ENCODE data around the gene CCDC146.

DNA sequence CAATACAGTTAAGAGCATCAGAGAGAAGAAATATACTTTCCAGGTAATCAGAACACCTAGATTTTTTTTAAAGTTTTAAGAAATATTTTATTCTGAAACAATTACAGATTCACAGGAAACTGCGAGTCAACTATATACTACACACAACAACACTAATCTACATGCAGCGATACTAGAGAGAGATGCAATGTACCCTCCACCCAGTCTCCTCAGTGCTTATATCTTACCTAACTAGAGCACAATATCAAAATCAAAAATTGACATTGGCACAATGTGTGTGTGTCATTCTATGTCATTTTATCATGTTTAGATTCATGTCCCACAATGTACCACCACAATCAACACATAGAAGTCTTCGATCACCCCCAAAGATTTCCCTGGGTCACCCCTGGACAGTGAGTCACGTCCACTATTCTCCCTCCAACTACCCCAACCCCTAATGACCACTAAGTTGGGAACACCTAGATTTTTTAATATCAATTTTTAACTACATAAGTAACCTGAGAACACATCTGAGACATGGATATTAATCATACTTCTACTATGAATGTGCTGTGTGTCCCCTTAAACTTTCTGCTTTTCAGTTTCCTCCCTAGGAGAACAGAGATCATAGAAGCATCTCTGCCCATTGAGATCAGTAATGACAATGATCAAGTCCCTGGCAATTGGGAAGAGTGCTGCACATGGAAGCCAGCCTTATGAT, 207.2 kb downstream of the CCDC146 start:
- TF ChIP-seq, protein P1, sequence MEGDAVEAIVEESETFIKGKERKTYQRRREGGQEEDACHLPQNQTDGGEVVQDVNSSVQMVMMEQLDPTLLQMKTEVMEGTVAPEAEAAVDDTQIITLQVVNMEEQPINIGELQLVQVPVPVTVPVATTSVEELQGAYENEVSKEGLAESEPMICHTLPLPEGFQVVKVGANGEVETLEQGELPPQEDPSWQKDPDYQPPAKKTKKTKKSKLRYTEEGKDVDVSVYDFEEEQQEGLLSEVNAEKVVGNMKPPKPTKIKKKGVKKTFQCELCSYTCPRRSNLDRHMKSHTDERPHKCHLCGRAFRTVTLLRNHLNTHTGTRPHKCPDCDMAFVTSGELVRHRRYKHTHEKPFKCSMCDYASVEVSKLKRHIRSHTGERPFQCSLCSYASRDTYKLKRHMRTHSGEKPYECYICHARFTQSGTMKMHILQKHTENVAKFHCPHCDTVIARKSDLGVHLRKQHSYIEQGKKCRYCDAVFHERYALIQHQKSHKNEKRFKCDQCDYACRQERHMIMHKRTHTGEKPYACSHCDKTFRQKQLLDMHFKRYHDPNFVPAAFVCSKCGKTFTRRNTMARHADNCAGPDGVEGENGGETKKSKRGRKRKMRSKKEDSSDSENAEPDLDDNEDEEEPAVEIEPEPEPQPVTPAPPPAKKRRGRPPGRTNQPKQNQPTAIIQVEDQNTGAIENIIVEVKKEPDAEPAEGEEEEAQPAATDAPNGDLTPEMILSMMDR (IDR thresholded peaks at IDR 0.05), result no peak
- TF ChIP-seq SIN3A (IDR thresholded peaks at IDR 0.05; ENCODE audit: borderline replicate concordance, low read depth, low read length) (no peak), YY1 (IDR thresholded peaks at IDR 0.05; ENCODE audit: low read depth) (no peak), POLR2AphosphoS5 (IDR thresholded peaks at IDR 0.05; ENCODE audit: low read depth, low read length) (no peak), RXRA (IDR thresholded peaks at IDR 0.05; ENCODE audit: borderline replicate concordance, low read depth) (no peak), EP300 (IDR thresholded peaks at IDR 0.05; ENCODE audit: borderline replicate concordance in 1 of 2, low read depth in 1 of 2, low read length in 1 of 2) (no peak), RFX5 (IDR thresholded peaks at IDR 0.05; ENCODE audit: low read length) (no peak), FOXM1 (IDR thresholded peaks at IDR 0.05; ENCODE audit: low read depth) (no peak), GATA2 (CRISPR knock-in tag; IDR thresholded peaks at IDR 0.05) (no peak), ELF1 (IDR thresholded peaks at IDR 0.05) (no peak), TEAD4 (IDR thresholded peaks at IDR 0.05; ENCODE audit: borderline replicate concordance, insufficient read depth) (no peak), REST (IDR thresholded peaks at IDR 0.05; ENCODE audit: low read depth, low read length) (no peak), GABPA (IDR thresholded peaks at IDR 0.05; ENCODE audit: low read depth) (no peak)
